CD4-positive, alpha-beta T cell treated with Interleukin-17A for 1 hour (primary cell): Measurements from ENCODE around the gene TSHZ1.
"Not testable (repeated sequence)": the region's sequence is repeated elsewhere in the genome, so short reads cannot be mapped to it uniquely, and the experiment has no call there.

Experiments used
- DNase-seq: peaks from one replicate; pipeline ENCODE4 v3.0.0-alpha.2; 2020

TSHZ1 gene

GRCh38 chr18:75320506-75320905 is 109.9 kb downstream of the TSHZ1 start:
- DNase-seq = no peak

GRCh38 chr18:75321431-75321830 is 110.8 kb downstream of the TSHZ1 start:
- no peak for DNase-seq

DNA sequence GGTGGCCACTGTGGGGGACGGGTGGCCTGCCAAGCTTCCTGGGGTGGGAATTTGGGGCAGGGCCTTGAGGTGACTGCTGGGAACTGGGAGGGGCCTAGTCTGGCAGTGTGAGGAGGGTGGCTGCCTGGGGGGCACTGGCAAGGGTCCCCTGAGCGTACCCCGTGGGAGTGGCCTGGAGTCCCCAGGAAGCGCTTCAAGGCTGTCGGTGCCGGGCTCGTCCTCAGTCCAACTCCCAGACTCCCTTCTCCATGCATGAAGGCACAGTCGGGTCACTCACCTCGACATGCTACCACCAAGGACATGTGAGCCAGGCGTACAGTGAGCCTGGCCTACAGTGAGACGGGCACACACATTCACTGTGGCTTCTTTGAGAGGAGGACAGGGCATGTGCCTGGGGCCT is 111.6 kb downstream of the TSHZ1 start:
- DNase-seq = no peak

DNA sequence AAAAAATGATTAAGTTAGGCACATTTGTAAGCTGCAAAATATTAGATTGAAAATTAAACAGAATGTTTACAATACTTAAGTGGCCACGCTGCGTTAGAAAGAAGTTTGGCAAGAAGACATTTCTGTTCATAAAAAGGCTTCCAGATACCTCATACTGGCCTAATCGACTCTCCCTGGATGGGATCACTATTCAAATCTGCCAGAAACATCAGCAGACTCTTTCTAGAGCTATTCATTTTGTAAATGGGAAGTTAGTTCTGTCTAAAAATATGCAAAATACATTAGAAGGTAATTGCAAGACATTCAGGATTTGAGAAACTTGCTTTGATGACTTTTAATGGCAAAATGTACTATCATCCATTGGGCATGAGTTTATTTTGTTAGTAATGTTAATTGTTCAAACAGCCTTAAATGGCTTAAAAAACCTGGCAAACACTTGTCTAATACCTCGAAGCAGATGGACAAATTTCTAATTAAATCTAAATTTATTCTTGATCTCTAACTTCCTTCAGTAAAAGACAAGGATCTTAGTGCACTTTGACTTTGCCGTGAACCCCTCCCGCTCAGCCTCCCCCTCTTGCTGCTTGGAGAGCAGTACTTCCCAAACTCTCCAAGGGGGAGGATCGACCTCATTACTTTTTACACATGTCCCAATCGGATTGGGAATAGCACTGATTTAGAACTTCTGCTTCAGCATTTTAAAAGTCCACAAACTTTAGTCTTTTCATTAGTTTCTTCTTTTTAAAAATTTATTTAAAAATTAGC is 113.4 kb downstream of the TSHZ1 start:
- no peak for DNase-seq

DNA sequence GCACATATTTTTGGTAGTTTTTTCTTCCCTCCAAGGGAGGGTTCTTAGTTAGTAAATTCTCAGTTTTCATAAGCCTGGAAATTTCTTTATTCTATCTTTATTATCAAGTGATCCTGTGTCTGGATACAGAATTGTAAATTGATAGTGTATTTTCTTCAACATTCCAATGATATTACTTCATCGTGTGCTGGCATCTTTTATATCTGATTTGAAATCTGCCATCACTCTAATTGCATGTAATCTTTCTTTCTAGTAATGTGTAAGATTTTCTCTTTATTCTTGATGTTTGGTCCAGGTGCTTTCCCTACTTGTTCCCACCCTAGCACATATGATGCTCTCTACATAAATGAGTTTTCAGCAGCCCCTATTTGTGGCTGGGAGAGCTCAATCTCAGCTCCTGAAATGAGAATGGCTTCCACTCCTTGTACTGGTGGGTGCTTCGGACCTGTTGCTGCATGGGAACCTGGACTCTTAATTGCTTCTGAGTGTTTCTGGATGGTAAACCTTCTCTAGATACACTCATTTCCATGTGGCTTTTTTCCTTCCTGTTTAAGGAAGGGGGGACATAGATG is 114.2 kb downstream of the TSHZ1 start:
- no peak for DNase-seq

- not testable (repeated sequence) for DNase-seq
Observed at GRCh38 chr18:75329753-75330152, 119.2 kb downstream of the TSHZ1 start.

DNA sequence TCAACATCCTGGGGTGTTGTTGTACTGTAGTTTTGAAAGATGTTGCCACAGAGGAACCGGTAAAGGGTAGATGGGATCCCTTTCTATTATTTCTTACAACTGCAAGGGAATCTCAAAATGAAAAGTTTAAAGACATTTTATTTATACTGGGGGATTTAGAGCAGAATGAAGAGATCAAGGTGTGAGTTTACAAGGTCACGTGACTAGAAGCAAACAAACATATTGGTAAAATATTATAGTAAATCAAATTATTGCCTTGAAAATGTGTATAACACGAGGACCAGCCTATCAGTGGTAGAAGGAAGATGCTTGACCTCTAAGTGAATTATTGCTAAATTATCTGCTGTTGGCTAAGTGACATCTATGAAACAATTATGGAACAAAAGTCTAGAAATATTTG is 119.7 kb downstream of the TSHZ1 start:
- DNase-seq = no peak

DNA sequence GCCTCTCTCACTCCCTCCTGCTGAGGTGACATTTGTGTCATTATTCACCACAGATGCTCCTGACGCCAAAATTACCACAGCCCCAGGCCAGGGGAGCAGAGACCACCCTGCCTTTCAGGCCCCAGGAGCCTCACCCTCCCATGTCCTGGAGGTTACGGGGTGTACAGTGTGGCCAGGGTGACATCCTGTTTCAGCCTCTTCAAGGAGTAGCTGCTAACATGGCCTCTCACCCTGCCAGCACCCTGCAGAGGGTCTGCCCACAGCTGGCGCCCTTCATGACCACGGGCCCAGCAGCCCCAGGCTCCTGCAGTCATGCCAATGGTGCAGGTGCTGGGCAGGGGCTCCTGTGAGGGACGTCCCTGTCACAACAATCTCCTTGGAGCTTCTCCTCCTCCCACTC is 124.3 kb downstream of the TSHZ1 start:
- DNase-seq = no peak

GRCh38 chr18:75335511-75335910 is 124.9 kb downstream of the TSHZ1 start:
- no peak for DNase-seq

DNA sequence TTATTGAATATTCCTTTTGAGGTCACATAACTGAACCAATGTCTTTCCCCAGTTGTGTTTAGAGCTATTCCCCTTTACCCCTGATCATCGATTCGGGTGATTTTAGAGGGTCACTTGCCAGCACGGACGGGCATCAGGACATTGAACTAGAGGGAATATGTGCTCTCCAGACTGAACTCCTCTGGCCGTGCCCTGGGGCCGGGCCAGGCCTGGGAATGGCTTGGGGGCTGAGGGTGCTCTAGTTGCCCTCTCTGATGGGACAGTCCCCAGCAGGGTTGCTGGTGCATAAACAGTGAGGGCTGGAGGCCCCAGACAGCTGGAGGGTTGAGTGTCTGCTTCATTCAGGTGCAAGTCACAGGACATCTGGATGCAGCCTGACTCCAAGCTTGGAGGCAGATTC is 126.2 kb downstream of the TSHZ1 start:
- DNase-seq = no peak

GRCh38 chr18:75337348-75337747 is 126.8 kb downstream of the TSHZ1 start:
- no peak for DNase-seq

DNA sequence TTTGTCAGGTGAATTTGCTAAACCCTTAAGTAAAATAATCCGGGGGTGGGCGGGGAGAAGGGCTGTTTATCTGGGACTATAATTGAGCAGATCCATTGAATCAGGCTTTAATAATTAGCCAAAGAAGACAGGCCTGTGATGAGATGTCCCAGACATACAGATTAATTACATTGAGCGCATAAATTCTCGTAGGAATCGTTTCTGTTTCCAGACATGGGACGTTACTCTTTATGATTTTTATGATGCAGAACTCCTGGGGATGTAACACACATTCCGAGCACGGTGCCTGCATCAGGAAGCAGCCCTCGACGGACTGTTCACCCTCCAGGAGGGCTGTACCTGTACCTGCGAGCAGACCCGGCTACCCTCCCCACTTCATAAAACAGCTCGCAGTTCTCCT is 128.0 kb downstream of the TSHZ1 start:
- no peak for DNase-seq
